ENCODE data around the gene GPD1L.
"Not testable (repeated sequence)": the region's sequence is repeated elsewhere in the genome, so short reads cannot be mapped to it uniquely, and the experiment has no call there.

Gene GPD1L

DNA sequence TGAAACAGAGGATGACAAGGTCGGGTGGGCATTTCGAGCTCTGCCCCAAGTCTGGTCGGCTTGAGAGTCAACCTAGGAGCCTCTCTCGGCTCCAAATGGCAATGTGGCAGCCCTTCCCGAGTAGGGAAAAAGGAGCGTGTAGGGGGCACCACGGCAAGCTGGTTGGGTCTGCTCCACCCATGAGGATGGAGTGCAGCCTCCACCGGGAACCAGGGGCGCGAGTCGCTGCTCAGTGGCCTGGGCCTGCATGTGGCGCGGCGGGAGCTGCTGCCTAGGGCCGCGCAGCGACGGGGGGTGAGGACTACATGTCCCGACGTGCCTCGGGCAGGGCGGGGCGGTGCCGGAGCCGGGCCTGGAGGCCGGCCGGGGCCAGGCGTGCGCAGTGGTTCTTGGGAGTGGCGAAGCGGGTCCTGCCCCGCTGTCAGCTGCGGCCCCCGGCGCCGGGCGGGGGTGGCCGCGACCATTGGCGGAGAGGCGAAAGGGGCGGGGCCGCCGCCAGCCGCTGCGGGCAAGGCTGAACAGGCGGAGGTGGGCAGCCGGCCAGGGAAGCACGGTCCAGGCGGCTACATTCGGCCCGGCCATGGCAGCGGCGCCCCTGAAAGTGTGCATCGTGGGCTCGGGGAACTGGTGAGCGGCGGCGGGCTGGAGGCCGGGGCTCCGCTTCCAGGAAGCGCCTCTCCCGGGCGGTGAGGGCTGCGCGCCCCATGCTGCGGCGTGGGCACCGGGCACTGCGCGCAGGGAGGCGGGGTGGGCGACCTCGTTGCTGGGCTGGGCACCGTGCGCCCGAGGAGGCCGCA is at the start of gene GPD1L:
Gene GPD1L, plus strand, starts transcription at position 489 of the 797 bp plus-strand sequence. Its CDS starts 92 bp downstream, at position 581.
- DNase-seq, result peak; percentile 97

- not testable (repeated sequence) for DNase-seq
These were observed 48.0 kb upstream of the GPD1L start for GRCh38 chr3:32058465-32058864.

- DNase-seq, result no peak
These were observed 43.4 kb upstream of the GPD1L start for GRCh38 chr3:32062950-32063582.

DNA sequence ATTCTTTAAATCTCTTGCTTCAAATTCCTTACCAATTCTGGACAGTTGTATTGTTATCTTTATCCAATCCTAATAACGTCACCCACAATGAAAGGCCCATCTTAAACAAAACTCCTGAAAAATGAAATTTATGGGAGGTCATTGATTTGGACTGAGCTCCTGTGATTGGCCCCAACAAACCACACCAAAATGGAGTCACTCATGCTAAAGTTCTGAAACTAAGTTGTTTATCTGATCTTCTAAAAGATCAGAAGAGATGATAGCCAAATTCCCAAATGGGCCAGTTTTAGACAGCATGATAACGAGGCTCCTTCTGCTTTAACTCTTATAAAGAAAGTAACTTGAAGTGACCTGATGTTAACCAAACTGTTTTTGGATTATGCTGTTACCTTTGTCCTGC is 39.7 kb upstream of the GPD1L start:
- DNase-seq, result no peak

GRCh38 chr3:32074194-32074593 is 32.2 kb upstream of the GPD1L start:
- DNase-seq, result not testable (repeated sequence)

- no peak for DNase-seq
These were observed 29.9 kb upstream of the GPD1L start for GRCh38 chr3:32076566-32076965.

- DNase-seq, result no peak
These were observed 28.9 kb upstream of the GPD1L start for GRCh38 chr3:32077260-32078084.

DNA sequence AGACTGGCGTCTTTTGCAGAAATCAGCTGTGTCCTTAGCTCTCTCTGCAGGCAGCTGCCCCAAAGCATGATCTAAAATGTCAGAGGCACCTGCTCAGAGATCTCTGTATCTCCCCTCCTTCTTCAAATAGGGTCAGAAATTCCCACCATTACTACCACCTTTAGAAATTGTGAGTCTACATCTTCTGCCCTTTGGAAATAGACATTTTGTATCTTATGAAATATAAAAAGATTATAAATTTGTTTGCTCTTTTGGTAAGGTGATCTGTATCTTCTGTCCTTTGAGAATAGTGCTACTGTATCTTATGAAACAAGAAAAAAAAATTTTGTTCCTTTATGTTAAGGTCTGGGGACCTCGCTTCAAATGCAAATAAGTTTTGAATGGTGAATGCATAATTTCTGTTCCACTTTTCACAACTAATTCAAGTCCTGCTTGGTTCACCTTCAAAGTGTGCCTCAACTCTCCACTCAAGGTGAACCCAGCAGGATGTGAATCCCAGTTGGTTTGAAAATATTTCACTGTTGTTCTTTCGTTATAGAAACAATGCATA is 28.3 kb upstream of the GPD1L start:
- DNase-seq, result no peak

DNA sequence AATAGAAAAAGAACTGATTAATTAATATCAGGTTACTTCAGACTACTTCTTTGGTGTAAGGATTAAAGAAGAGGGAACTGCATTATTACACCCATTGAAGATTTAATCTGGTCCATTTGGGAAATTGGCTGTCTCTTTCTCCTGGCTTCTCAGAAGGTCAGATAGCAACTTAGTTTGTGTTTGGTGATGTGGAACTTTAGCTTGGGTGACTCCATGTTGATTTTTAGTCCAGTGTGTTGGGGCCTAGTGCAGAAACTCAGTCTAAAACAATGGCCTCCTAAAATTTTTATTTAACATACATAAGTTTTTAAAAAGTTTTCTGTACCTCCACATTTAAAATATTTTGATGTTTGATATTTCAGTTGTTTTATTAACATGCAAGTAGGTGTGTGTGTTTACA is 27.6 kb upstream of the GPD1L start:
- DNase-seq, result no peak

- no peak for DNase-seq
These were observed 23.7 kb upstream of the GPD1L start for GRCh38 chr3:32082721-32083120.

DNA sequence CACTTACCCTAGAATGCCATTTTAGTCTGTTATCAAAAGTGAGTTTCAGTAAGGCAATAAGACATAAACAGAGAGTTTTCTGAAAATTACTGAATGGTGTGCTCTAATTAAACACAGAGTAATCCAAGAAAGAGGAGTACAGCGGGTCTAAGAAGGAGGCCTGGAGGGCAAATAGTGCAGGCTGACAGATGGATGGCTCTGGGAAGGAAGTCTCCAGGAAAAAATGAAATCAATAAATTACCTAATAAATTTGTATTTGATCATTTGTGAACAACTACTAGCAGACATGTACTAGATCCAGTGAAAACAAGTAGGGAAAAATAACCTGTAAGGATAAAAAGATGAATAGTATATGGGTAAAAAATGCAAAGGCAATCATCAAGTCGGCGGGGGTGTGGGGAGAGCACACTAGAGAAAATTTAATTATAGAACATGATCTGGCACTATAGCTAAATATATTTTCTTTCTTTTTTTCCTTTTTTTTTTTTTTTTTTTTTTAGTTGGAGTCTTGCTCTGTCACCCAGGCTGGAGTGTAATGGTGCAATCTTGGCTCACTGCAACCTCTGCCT is 22.6 kb upstream of the GPD1L start:
- no peak for DNase-seq

GRCh38 chr3:32084870-32085269 is 21.6 kb upstream of the GPD1L start:
- DNase-seq, result no peak

DNA sequence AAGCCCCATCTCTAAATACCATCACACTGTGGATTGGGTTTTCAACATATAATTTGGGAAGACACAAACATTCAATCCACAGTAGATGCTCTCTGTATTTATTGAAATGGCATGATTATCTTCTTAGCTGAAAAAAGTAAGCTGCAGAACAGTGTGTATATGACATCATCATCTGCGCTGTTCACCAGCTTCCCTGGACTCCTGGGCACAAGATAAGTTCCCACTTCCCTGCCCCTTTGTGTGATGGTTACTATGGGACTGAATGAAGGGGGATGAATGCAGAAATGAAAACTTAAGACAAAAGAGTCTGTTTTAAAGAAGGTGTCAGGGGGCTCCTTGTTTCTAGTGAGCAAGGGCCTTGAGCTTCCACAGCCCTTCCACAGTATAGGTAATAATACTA is 20.0 kb upstream of the GPD1L start:
- DNase-seq, result no peak

- DNase-seq, result no peak
These were observed 16.9 kb upstream of the GPD1L start for GRCh38 chr3:32089476-32089875.

DNA sequence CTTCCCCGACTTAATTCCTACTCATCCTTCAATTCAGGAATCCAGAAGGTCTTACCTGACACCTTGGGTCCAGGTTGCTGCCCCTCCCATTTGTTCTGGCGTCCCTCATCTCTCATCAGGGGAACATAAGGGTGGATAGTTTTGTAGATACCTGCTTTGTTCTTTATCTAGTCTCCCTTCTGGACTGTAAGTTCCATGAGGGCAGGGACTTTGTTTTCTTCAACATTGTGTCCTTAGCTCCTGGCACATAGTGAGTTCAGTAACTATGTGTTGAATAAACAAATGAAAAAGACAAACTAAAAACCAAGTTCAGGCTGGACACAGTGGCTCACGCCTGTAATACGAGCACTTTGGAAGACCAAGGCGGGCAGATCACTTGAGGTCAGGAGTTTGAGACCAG is 13.2 kb upstream of the GPD1L start:
- no peak for DNase-seq

DNA sequence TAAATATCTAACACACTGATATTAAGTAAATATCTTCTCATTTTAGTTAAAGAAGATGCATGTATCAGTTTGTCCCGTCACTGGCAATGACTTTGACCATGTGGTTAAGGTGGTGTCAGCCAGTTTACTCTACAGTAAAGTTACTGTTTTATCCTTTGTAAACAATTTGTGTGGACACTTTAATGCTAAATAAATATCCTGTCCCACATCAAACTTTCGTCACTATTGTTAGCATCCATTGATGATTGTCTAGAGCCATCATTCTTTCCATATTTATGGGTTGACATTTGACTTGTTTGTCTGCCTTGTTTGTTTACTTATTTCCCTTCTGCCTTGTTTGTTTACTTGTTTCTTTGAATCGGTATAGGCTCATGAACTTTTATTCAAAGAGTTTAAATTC is 11.0 kb upstream of the GPD1L start:
- no peak for DNase-seq

GRCh38 chr3:32097768-32098167 is 8.7 kb upstream of the GPD1L start:
- no peak for DNase-seq

DNA sequence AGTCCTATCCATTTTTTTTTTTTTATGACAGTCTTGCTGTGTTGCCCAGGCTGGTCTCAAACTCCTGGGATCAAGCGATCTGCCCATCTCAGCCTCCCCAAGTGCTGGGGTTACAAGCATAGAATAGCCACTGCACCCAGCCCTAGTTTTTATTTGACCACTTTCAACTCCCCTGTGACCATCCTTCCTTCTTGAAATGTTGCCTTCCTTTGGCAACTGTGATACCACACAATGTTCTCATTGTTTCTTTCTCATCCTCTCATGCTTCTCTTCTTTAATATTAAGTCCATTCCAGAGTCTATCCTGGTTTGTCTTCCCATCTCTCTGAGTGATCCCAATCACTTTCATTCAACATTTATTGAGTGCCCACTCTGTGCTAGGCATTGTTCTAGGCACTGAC is 7.9 kb upstream of the GPD1L start:
- no peak for DNase-seq

- DNase-seq, result no peak
These were observed 6.0 kb upstream of the GPD1L start for GRCh38 chr3:32100465-32100864.

DNA sequence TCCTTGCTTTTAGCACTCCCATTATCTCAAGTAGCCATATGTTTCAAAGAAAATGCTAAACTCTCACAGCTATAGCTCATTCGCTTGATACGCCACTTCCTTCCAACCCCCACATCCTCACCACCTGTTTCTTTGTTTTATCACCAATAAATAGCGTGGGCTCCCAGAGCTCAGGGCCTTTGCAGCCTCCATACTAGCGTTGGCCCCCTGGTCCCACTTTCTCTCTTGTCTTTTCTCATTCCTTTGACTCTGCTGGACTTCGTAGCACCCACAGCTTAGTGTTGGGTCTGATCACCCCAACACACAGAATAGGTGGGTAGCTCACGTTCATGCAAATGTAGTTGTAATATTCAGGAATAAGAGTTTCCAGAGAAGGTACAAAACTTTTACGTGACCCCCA is 4.1 kb upstream of the GPD1L start:
- DNase-seq, result no peak

DNA sequence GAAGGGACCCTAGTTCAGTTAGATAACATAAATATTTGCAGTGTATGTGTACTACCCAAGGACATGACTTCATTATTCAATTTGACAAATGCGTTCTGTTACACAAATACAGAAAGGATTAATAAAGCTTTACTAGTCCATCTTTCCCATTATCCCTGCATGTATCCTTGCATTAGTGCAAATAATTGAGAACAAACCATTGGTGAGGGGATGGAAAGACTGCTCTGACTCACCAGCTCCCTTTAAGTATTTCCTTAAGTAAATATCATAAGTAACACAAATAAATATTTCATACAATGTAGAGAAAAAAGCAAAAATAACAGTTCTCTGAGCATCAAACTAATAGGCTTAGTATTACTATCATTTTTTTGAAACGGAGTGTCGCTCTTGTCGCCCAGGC is 1.9 kb upstream of the GPD1L start:
- DNase-seq, result no peak

DNA sequence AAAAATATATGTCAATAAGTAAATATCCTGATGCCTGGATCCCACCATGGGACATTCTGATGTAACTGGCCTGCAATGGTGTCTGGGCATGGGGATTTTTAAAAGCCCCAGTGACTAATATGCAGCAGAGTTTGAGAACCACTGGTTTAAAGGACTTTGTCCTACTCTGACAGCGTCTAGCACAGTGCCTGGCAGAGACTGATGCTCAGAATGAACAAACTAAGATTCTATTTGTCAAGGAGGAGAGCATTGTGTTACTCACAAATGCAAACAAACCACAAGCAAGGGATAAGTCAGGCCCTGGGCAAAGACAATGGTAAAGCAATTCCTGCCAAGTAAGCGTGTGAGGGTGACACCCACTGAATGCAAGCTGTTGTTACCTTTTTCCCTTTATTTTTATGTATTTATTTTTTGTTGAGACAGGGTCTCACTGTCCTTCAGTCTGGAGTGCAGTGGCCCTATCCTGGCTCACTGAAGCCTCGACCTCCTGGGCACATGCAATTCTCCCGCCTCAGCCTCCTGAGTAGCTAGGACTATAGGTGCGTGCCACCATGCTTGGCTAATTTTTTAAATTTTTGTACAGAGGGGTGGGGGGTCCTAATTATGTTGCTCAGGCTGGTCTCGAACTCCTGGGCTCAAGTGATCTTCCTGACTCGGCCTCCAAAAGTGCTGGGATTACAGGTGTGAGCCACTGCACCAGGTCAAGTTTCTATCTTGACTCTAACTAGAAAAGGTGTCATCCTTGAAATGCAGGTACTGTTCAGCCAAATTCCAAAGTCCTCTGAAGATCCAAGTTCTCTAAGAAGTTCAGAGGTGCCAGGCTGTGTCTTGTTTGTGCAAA is 909 bp upstream of the GPD1L start:
- DNase-seq, result no peak
